ENCODE data around the gene BEND2.
"Not testable (repeated sequence)": the region's sequence is repeated elsewhere in the genome, so short reads cannot be mapped to it uniquely, and the experiment has no call there.

The BEND2 gene

DNA sequence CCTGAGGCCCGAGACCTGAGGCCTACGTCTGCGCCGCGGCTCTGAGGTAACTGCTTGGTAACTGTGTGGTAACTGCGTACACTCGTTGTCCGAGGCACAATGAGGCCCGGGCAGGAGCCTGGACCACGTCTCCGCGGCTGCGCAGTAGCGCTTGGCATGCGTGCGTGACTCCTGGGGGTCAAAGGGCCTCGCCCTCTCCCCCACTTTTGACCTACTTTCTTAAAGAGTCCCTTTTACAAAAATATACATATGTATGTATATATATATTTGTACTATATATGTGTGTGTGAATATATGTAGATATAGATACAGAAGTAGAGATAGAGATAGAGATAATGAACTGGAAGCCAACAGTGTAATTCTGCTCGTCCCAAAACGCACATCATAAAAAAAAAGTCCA, at the start of gene BEND2:
BEND2 (minus strand) TSS at position 101 of the 400 bp plus-strand sequence. CDS start 136 bp downstream, outside the sequence.
- no peak for DNase-seq

- DNase-seq: no peak
Observed at GRCh38 chrX:18255059-18255458, 34.4 kb upstream of the BEND2 start.

- peak in 2 of 3 experiments; percentile 6 to 28 for DNase-seq
Observed at GRCh38 chrX:18252644-18253359, 32.1 kb upstream of the BEND2 start.

- not testable (repeated sequence) for DNase-seq
Observed at GRCh38 chrX:18229646-18230045, 9.0 kb upstream of the BEND2 start.

DNA sequence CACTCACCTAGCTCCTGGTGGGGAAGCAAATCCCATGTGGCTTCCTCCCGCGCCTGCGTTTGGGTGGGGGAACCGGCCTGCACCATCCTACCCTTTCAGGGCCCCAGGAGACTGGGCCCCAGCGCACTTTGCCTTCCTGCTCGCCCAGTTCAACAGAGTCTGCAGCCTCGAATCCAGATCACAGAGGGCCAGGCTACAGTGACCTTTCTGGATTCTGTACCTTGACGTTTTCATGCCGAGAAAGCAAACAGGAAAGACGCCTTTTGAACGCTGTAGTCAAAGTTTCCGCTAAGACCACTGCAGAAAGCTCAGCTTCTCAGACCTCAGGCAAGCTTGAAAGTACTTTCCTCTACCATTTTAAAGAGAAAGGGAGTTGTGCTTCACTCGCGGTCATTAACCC, 7.4 kb upstream of the BEND2 start:
- no peak for DNase-seq

DNA sequence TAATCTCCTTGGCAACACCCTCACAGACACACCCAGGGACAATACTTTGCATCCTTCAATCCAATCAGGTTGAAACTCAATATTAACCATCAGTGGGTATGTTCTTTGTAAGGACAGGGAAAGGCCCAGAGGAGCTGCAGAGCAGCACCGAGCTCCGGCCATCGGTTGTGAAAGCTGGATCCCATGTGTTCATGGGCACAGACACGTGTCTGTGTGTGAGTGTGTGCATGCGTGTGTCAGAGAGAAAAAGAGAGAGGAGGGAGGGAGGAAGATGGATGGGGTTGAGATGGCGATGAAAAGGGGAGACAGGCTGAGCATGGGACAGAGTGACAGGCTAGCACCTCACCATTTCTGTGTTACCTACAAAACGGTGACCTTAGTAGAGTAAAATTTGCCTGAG, 6.8 kb upstream of the BEND2 start:
- DNase-seq: no peak

DNA sequence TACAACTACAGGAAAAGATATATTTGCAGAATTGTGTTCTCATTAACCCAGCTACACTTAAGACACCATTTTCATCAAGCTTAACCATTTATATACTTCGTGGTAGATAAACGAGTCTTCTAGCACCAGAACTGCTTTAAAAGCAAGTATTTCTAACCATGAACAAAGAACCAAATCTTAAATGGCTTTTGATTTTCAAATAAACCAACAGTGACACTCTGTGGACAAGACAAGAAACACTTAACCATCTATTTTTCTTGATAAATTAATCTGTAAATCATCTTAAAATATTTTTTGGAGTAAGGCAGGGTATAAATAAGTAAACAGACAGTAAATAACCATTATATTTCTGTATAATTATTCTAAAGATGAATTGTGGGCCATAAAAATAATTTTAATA, 10.2 kb downstream of the BEND2 start:
- peak; percentile 37 to 88 (median 43) for DNase-seq

DNA sequence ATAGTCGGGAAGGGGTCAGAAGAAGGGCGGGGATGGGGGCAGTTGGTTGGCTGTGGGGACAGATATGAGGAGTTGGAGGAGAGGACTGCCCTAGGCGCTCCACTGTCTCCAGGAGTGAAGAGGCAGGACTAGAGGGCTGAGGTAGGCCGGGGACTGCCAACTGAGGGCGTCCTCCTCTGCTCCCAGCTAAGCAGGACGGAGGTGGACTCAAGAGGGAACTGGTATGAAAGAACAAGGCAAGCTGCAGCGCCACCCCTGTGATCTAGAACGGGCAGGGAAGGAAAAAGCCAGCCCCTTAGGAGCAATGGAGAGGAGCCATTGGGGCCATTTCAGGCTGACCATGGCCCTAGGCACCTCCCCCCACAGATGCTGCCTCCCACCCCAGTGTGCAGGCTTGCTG, 14.0 kb downstream of the BEND2 start:
- no peak for DNase-seq

DNA sequence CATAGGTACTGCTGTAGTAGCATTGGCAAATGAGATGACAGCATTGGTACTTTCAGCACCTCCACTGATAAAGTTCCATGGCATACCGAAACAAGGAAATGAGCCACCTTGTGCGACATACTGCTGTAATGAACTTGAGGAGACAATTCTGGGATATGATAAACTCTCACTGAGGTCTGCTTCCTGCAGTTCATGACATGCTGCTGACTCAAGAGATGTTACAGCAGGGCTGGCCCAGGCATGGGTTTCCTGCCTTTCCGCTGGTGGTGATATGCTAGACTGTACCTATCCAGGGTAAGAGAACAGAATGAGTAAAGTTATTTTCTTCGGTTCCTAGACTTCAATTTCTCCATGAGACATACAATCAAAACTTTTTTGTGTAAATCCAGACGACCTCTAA, 17.1 kb downstream of the BEND2 start:
- DNase-seq: no peak

DNA sequence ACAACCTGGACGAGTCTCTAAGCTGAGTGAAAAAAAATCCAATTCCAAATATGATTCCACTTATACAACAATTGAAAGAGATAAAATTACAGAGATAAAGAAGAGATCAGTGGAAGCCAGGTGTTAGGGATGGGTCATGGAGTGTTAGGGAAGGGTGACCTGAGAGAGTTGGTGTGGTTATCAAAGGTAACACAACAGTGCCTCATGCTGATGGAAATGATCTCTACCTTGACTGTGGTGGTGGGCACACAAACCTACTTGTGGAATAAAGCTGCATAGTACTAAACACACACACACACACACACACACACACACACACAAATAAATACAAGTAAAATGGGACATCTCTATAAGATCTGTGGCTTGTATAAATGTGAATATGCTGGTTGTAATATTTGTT, 26.0 kb downstream of the BEND2 start:
- peak; percentile 34 to 68 (median 42) for DNase-seq

GRCh38 chrX:18179446-18179845, 41.2 kb downstream of the BEND2 start:
- DNase-seq: no peak

DNA sequence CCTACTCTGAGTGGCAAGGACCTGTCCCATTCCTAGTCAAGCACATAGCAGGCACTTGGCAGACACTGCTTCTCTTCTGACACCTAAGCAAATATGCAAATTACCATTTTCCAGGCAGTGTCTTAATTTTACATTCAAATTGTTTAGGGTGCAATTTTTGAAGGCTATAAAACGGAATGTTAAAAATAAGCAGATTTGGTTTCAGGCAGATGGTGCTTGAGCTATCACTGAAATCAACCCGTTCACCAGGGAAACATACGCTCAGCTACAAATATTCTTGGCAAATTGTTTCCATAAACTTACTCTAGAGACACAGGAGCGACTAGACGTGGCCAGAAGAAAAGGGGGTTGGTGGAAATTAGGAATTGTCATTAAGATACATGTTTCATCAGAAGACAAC, 45.7 kb downstream of the BEND2 start:
- peak in 1 of 3 experiments; percentile 30 for DNase-seq

DNA sequence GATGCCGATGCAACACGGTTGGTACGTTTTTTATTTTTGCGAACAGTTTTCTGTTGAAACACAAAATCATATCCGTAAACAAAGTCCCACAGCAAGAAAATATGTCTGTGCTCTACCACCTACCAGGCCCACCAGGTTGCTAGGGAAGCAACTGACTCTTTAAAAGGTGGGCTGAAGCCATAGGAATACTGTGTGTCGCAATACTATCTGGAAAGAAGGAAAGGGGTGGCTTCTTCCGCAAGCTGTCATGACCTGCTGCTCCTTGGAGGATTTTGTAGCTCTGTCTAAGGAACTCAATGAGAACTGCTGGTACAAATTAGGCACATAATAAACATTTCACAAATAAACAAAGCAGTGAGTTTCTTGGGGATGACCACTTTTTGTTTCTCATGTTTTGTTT, 46.5 kb downstream of the BEND2 start:
- no peak for DNase-seq

GRCh38 chrX:18173494-18174180, 47.0 kb downstream of the BEND2 start:
- DNase-seq: peak; percentile 76 to 96 (median 80)

DNA sequence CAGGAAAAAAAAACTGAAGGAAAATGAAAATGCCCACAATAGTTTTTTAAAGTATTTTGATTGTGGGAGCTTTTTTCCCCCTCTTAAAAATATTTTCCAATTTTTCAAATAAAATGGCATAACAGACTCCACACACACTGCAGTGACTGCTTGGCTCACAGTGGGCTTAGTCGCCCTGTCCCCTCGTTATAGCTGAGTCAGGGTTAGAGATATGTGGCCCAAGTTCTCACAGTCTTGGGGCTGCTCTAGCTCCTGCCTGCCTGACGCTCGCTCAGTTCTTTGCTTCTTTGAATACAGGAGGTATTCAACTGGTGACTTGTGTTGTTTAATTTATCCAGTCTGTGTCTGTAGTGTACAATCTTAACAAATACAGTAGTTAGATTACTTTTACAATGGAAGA, 47.7 kb downstream of the BEND2 start:
- DNase-seq: no peak

DNA sequence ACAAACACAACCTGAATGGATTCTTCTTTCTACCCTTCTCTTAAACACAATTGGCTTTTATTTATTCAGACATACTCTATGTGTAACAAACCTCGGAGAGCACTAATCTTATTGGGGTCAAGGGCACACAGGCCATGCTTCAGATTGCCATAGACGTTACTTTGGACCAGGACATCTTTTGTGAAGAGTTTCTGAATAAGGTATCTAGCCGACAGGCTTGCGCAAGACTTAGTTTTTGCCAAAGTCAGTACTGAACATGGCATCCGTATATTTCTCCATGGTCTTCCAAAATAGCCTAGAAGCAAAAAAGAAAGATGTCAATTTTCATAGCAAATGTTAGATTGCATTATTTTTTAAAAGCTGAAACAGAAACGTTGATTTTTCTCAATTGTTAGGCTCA, 49.8 kb downstream of the BEND2 start:
- DNase-seq: peak in 1 of 3 experiments; percentile 38

- DNase-seq: no peak
Observed at GRCh38 chrX:18166068-18166467, 54.6 kb downstream of the BEND2 start.

GRCh38 chrX:18160369-18160768, 60.3 kb downstream of the BEND2 start:
- DNase-seq: peak in 1 of 3 experiments; percentile 38

- DNase-seq: no peak
Observed at GRCh38 chrX:18158963-18159362, 61.7 kb downstream of the BEND2 start.

DNA sequence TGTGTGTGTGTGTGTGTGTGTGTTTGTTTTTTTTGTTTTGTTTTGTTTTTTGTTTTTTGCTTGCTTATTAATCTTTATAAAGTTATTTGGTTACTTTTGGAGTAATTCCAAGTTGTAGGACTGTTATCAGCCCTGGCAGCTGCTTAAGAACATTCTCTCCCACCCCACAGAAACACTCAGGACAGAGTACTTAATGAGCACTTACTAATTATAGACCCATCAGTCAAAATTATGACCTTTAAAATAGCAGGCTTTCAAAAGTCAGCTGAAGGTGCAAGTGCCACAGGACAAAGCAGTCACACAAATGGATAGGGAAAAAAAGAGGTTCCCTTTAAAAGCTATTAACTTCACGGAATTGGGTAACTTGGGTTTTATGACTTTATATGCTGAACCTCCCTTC, 69.0 kb downstream of the BEND2 start:
- peak in 2 of 3 experiments; percentile 73 to 94 for DNase-seq

- no peak for DNase-seq
Observed at GRCh38 chrX:18151157-18151556, 69.5 kb downstream of the BEND2 start.

DNA sequence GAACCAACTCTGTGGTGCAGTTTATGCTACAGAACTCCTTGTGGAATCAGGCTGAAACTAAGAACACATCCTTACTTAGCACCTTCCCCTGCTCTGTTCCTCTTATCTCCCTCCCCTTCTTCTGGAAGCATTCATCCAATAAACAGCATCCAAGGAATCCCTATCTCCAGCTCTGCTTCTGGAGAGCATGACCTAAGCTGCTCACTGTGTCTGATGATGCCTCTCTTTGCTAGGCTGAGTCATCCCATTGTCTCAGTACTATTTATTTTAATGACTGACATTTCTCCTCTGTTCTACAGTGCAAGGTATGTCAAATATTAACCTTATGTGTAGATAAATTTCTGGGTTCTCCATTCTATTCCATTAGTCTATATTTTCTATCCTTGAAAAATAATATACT, 71.2 kb downstream of the BEND2 start:
- peak in 1 of 3 experiments; percentile 31 for DNase-seq

- peak in 1 of 3 experiments; percentile 34 for DNase-seq
Observed at GRCh38 chrX:18146954-18147353, 73.7 kb downstream of the BEND2 start.

DNA sequence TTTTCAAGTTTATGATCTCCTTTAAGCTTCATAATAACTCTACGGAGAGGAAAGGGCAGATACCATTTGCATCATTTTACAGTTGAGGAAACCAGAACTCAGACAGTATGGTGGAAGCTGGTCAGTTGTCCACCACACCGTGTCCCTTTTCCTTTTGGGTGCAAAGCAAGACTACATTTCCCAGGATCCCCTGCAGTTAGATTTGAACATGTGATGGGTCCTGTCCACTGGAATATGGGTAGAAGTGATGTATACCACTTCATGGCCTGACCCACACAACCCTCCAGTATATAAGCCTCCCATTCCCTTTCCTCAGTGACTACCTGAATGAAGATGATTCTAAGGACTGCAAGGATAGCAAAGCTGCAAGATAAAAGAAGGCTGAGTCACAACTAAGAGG, 74.7 kb downstream of the BEND2 start:
- no peak for DNase-seq
